K562 (cell line): ENCODE results near the gene SGMS1.

ENCODE experiments used
- DDX20 ChIP-seq: fragments of 450-650 bp; IDR thresholded peaks from 2 replicates; pipeline ENCODE4 v1.6.1; 2016; ENCODE audit warnings: missing genetic modification characterization, low read depth, mild to moderate bottlenecking, missing compliant biosample characterization, moderate library complexity
- MAZ ChIP-seq, 2 experiments: fragments of 450-650 bp in 1 of 2; sonication (generic) in 1 of 2; formaldehyde crosslinking; IDR thresholded peaks in 1 of 2; conservative IDR thresholded peaks in 1 of 2; 2 replicates each; pipeline versions ENCODE4 v1.4.0 to v1.5.0; 2020; ENCODE audit warnings: mild to moderate bottlenecking in 1 of 2, missing genetic modification reagents in 1 of 2
- MXI1 ChIP-seq: IDR thresholded peaks from 2 replicates; pipeline ENCODE4 v1.6.1; 2011; ENCODE audit warnings: low read depth, mild to moderate bottlenecking, improper control_type of control experiment, low read length
- SMC3 ChIP-seq: conservative IDR thresholded peaks from 2 replicates; pipeline ENCODE4 v1.6.1; 2011; ENCODE audit warnings: low read depth, low read length, improper control_type of control experiment; ENCODE audit not compliant: insufficient read depth
- YY1 ChIP-seq, 3 experiments: IDR thresholded peaks; 2 replicates each; pipeline ENCODE4 v1.6.1; 2011; ENCODE audit warnings: low read length in 2 of 3, mild to moderate bottlenecking in 2 of 3, moderate library complexity in 2 of 3, borderline replicate concordance in 1 of 3, control low read depth in 1 of 3, low read depth in 1 of 3; ENCODE audit not compliant: insufficient read depth in 3 of 3, insufficient replicate concordance in 2 of 3, control insufficient read depth in 1 of 3, insufficient read length in 1 of 3; ENCODE audit errors: extremely low read depth in 1 of 3
- ZNF717 ChIP-seq: fragments of 250-450 bp; sonication (Bioruptor Pico); IDR thresholded peaks from 2 replicates; pipeline ENCODE4 v1.5.0; 2021
- ZNF766 ChIP-seq: fragments of 200-800 bp; sonication (Bioruptor generic); conservative IDR thresholded peaks from 2 replicates; pipeline ENCODE4 v1.6.1; 2016; ENCODE audit warnings: missing genetic modification characterization, missing compliant biosample characterization
- TF ChIP-seq, protein P1 (sequence below), 2 experiments: fragments of 450-650 bp in 1 of 2; IDR thresholded peaks; 2 replicates each; pipeline ENCODE4 v1.6.1; 2011 to 2017; ENCODE audit warnings: low read depth in 2 of 2, antibody characterized with exemption in 1 of 2, borderline replicate concordance in 1 of 2, low read length in 1 of 2, mild to moderate bottlenecking in 1 of 2, mixed read lengths in 1 of 2; ENCODE audit not compliant: control insufficient read depth in 1 of 2
- TF ChIP-seq, protein P2 (sequence below), 3 experiments: IDR thresholded peaks in 2 of 3; conservative IDR thresholded peaks in 1 of 3; 2 replicates each; pipeline ENCODE4 v1.5.1; 2011 to 2012; ENCODE audit warnings: low read length in 3 of 3, mild to moderate bottlenecking in 3 of 3, control low read depth in 2 of 3, improper control_type of control experiment in 1 of 3, inconsistent platforms in 1 of 3, low read depth in 1 of 3, mixed read lengths in 1 of 3, moderate library complexity in 1 of 3; ENCODE audit not compliant: insufficient read depth in 2 of 3
- TF ChIP-seq, protein P3 (sequence below): fragments of 200-400 bp; formaldehyde crosslinking; IDR thresholded peaks from 2 replicates; pipeline ENCODE4 v1.6.1; 2017; ENCODE audit warnings: mild to moderate bottlenecking, low read depth, low read length, moderate library complexity

DNA sequence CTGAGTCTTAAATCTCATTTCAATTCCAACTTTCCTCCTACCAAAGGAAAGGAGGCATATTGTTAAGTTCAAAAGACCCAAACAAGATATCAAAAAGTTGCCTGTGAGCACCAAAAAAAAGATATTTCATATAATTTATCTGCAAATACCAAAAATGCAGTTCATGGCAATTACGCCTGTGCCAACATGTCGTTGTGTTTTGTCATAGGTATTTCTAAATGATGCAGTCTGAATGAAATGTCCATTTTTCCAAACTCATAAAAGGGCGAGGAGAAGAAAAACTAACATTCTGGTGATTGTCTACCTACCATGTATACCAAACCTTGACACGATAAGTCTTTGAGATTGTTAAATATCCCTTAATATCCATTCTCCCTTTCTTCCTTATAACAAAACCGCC is 109.8 kb downstream of the SGMS1 start:
- TF ChIP-seq ZNF717 (CRISPR knock-in tag) (no peak), YY1 (IDR thresholded peaks at IDR 0.05; ENCODE audit: borderline replicate concordance in 1 of 3, control insufficient read depth in 1 of 3, extremely low read depth in 1 of 3, insufficient read depth in 3 of 3, insufficient read length in 1 of 3, insufficient replicate concordance in 2 of 3, low read depth in 1 of 3, low read length in 2 of 3) (no peak), SMC3 (no peak), DDX20 (no peak), MXI1 (no peak), ZNF766 (CRISPR knock-in tag) (no peak), MAZ (CRISPR knock-in tag; conservative IDR thresholded peaks at IDR 0.05 in 1 of 2, IDR thresholded peaks at IDR 0.05 in 1 of 2) (no peak)
- TF ChIP-seq, protein P1, sequence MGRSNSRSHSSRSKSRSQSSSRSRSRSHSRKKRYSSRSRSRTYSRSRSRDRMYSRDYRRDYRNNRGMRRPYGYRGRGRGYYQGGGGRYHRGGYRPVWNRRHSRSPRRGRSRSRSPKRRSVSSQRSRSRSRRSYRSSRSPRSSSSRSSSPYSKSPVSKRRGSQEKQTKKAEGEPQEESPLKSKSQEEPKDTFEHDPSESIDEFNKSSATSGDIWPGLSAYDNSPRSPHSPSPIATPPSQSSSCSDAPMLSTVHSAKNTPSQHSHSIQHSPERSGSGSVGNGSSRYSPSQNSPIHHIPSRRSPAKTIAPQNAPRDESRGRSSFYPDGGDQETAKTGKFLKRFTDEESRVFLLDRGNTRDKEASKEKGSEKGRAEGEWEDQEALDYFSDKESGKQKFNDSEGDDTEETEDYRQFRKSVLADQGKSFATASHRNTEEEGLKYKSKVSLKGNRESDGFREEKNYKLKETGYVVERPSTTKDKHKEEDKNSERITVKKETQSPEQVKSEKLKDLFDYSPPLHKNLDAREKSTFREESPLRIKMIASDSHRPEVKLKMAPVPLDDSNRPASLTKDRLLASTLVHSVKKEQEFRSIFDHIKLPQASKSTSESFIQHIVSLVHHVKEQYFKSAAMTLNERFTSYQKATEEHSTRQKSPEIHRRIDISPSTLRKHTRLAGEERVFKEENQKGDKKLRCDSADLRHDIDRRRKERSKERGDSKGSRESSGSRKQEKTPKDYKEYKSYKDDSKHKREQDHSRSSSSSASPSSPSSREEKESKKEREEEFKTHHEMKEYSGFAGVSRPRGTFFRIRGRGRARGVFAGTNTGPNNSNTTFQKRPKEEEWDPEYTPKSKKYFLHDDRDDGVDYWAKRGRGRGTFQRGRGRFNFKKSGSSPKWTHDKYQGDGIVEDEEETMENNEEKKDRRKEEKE (IDR thresholded peaks at IDR 0.05; ENCODE audit: borderline replicate concordance in 1 of 2, control insufficient read depth in 1 of 2, low read depth in 2 of 2, low read length in 1 of 2): no peak
- TF ChIP-seq, protein P2, sequence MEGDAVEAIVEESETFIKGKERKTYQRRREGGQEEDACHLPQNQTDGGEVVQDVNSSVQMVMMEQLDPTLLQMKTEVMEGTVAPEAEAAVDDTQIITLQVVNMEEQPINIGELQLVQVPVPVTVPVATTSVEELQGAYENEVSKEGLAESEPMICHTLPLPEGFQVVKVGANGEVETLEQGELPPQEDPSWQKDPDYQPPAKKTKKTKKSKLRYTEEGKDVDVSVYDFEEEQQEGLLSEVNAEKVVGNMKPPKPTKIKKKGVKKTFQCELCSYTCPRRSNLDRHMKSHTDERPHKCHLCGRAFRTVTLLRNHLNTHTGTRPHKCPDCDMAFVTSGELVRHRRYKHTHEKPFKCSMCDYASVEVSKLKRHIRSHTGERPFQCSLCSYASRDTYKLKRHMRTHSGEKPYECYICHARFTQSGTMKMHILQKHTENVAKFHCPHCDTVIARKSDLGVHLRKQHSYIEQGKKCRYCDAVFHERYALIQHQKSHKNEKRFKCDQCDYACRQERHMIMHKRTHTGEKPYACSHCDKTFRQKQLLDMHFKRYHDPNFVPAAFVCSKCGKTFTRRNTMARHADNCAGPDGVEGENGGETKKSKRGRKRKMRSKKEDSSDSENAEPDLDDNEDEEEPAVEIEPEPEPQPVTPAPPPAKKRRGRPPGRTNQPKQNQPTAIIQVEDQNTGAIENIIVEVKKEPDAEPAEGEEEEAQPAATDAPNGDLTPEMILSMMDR (IDR thresholded peaks at IDR 0.05 in 2 of 3, conservative IDR thresholded peaks at IDR 0.05 in 1 of 3; ENCODE audit: insufficient read depth in 2 of 3, low read depth in 1 of 3, low read length in 3 of 3): no peak
- TF ChIP-seq, protein P3, sequence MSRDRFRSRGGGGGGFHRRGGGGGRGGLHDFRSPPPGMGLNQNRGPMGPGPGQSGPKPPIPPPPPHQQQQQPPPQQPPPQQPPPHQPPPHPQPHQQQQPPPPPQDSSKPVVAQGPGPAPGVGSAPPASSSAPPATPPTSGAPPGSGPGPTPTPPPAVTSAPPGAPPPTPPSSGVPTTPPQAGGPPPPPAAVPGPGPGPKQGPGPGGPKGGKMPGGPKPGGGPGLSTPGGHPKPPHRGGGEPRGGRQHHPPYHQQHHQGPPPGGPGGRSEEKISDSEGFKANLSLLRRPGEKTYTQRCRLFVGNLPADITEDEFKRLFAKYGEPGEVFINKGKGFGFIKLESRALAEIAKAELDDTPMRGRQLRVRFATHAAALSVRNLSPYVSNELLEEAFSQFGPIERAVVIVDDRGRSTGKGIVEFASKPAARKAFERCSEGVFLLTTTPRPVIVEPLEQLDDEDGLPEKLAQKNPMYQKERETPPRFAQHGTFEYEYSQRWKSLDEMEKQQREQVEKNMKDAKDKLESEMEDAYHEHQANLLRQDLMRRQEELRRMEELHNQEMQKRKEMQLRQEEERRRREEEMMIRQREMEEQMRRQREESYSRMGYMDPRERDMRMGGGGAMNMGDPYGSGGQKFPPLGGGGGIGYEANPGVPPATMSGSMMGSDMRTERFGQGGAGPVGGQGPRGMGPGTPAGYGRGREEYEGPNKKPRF: no peak
